Activated B cell treated with CpG ODN at 0.5 μM for 24 hours (primary cell): ENCODE data around the gene ZNG1E. TPM values are rescaled to one million over a fixed set of nuclear protein-coding genes. Genes with fewer than 3 reads are reported as not detected.
A peak's percentile ranks its signal among the peaks of the same experiment; 100 is the strongest.
"Not testable (repeated sequence)": the region's sequence is repeated elsewhere in the genome, so short reads cannot be mapped to it uniquely, and the experiment has no call there.

Experiments used
- ATAC-seq: fragments of 200-7000 bp; cut with Tn5 transposase; one replicate; pipeline ENCODE4 v1.10.0; 2021; ENCODE audit warnings: low read depth, mild to moderate bottlenecking, moderate library complexity
- CTCF ChIA-PET: fragments of 350-600 bp; sonication (Branson Sonifier 250); formaldehyde crosslinking; loops from one replicate; lab custom pipeline; 2021; ENCODE audit warnings: antibody characterized with exemption; lab: Charles Lee
- POLR2A ChIA-PET: fragments of 350-600 bp; sonication (Branson Sonifier 250); formaldehyde crosslinking; loops from one replicate; lab custom pipeline; 2021; ENCODE audit warnings: antibody characterized with exemption; lab: Charles Lee
- DNase-seq: peaks from one replicate; pipeline ENCODE4 v3.0.0; 2022
- H3K27ac Mint-ChIP-seq: one replicate; pipeline ENCODE4 v1.8.0; 2020; ENCODE audit warnings: mixed read lengths
- H3K27me3 Mint-ChIP-seq: one replicate; pipeline ENCODE4 v1.8.0; 2021; ENCODE audit warnings: mixed read lengths
- H3K36me3 Mint-ChIP-seq: one replicate; pipeline ENCODE4 v1.8.0; 2021; ENCODE audit warnings: low read depth, mixed read lengths
- H3K4me1 Mint-ChIP-seq: one replicate; pipeline ENCODE4 v1.8.0; 2021; ENCODE audit warnings: mixed read lengths
- H3K4me3 Mint-ChIP-seq: one replicate; pipeline ENCODE4 v1.8.0; 2020; ENCODE audit warnings: mild to moderate bottlenecking, mixed read lengths
- H3K9me3 Mint-ChIP-seq: one replicate; pipeline ENCODE4 v1.8.0; 2020; ENCODE audit warnings: mixed read lengths
- intact Hi-C: fragments of 100-400 bp; cut with micrococcal nuclease; formaldehyde crosslinking; loops from one replicate; pipeline ENCODE4 v1.15.1; 2024
- total RNA-seq: library from RNA; stranded (reverse); gene quantifications from 2 replicates; pipeline ENCODE4 v1.2.3, GENCODE V29; 2022

The ZNG1E gene
- 66.9 and 83.0 TPM in 2 replicates for total RNA-seq

DNA sequence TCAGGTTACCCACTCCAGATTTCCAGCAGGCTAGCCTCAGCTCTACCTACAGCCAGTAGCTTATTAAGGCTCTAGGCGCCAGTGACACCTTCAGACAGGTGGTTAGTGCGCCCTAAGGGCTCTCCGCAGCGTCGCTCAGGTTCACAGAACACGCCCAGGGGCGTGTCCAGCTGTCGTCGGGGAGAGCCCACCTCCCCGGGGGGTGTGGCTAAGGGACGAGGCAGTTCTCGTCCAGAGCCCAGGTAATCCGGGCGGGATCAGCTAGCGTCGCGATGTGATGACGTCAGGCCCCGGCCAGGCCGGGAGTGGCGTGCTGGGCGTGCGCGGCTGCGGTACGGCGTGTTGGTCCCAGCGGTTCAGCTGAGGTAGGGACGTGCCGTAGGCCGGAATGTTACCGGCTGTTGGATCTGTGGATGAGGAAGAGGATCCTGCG is at the start of gene ZNG1E:
Gene ZNG1E, plus strand, starts transcription at position 340 of the 433 bp plus-strand sequence. Its CDS starts 49 bp downstream, at position 389.
- intact Hi-C loops, H3K27me3 Mint-ChIP-seq, H3K4me1 Mint-ChIP-seq, ATAC-seq, CTCF ChIA-PET, H3K9me3 Mint-ChIP-seq, H3K36me3 Mint-ChIP-seq, POLR2A ChIA-PET: not testable (repeated sequence)
- peak; percentile 48 for DNase-seq
- H3K27ac Mint-ChIP-seq: peak within 1 kb of the TSS; percentile 81
- peak within 1 kb of the TSS; percentile 69 for H3K4me3 Mint-ChIP-seq

DNA sequence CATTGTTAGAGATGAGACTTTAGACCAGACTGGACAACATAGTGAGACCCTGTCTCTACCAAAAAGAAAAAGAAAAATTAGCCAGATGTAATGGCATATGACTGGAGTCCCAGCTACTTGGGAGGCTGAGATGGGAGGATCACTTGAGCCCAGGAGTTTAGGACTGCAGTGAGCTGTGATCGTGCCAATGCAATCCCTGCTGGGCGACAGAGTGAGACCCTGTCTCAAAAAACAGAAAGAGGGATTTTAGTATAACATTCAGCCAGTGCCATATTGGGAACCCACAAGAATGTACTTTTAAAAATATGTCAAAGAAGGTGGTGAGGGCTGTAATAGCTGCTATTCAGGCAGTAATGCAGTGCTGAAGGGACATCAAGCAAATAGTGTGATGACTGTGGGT is 2.1 kb upstream of the ZNG1E start:
- POLR2A ChIA-PET, H3K27ac Mint-ChIP-seq, H3K9me3 Mint-ChIP-seq, H3K4me3 Mint-ChIP-seq, intact Hi-C loops, H3K36me3 Mint-ChIP-seq, H3K4me1 Mint-ChIP-seq, CTCF ChIA-PET, ATAC-seq, DNase-seq, H3K27me3 Mint-ChIP-seq: not testable (repeated sequence)

DNA sequence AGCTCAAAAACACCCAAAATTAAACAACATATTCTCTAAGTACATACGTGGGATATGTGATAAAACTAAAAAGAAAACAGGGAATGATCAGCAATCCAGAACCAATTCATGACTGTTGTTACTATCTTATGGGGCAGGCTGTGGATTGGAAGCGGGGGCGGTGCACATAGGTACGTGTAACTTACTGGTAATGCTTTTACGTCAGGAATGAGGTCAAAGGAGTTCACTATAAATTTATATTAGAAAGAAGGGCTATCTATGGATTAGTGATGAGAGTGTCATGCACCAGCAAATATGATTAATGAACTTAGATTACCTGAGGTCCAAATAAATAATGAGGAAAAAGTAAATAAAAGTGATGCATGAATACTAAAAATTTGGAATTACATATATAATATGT is 710 bp upstream of the ZNG1E start:
- DNase-seq, H3K9me3 Mint-ChIP-seq, H3K4me1 Mint-ChIP-seq, H3K36me3 Mint-ChIP-seq, intact Hi-C loops, CTCF ChIA-PET, H3K27me3 Mint-ChIP-seq, POLR2A ChIA-PET, ATAC-seq: not testable (repeated sequence)
- Mint-ChIP-seq H3K4me3 (peak overlapping the region; percentile 29), H3K27ac (peak overlapping the region; percentile 59)

DNA sequence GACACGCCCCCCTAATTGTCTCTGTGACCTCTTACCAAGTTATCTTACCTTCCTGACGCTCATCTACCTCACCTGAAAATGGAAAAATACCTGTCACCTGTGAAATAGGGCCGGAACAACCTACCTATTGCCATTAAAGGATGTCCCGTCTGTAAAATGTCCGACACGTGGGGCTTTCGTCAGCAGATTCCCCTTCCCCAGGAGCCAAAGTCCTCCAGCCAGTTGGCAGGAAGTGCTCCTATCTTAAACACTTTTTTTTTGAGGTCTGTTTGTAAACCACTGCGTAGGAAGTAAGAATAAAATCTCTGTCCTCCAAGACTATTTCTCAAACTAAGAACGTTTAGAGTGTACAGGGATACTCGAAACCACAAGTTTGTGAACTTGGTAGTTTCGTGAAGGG is 661 bp downstream of the ZNG1E start:
- ATAC-seq, H3K27me3 Mint-ChIP-seq, H3K36me3 Mint-ChIP-seq, DNase-seq, intact Hi-C loops, POLR2A ChIA-PET, H3K4me1 Mint-ChIP-seq, CTCF ChIA-PET, H3K9me3 Mint-ChIP-seq: not testable (repeated sequence)
- Mint-ChIP-seq H3K4me3 (peak overlapping the region; percentile 63), H3K27ac (peak overlapping the region; percentile 81)

DNA sequence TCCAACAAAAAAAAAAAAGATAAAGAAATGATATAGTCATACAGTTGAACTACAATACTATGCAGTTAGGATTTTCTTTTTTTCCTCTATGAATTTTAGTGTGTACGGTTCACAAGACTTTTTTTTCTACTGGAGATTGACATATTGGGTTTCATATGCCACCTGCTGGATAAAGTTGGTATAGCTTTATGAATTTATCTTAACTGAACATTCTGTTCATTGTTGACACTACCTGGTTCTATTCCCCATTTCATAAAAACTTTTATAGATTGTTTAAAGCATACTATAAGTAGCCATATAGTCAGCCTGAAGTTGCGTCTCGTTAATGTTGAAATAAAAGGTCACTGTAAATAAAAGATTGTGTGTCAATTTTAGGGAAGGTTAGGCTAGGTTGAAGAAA is 2.8 kb downstream of the ZNG1E start:
- DNase-seq, H3K27ac Mint-ChIP-seq: not testable (repeated sequence)

DNA sequence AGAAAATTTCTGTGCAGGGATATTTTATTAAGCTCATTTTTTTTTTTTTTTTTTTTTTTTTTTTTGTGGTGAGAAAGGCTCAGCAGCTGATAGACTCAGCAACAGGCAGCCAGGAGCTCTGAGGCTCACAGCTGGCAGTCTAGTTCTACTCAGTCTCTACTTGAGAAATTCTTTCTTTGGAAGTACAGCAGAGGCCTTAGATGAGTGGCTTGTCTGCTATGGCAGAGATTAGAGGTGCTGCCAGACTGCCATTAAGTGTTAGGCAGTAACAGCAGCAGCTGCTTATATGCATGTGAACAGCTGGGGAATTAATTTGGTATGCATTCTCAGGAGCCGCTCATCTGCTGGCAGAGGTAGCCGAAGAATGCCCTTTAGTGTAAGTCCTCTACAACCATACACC is 27.8 kb downstream of the ZNG1E start:
- H3K9me3 Mint-ChIP-seq, DNase-seq, CTCF ChIA-PET, H3K36me3 Mint-ChIP-seq, POLR2A ChIA-PET, H3K4me3 Mint-ChIP-seq, intact Hi-C loops, H3K27me3 Mint-ChIP-seq, H3K27ac Mint-ChIP-seq, ATAC-seq, H3K4me1 Mint-ChIP-seq: not testable (repeated sequence)

More for the DNA sequence above, 2.8 kb downstream of the ZNG1E start:
- H3K9me3 Mint-ChIP-seq, POLR2A ChIA-PET, H3K4me3 Mint-ChIP-seq, intact Hi-C loops, ATAC-seq, H3K27me3 Mint-ChIP-seq, CTCF ChIA-PET, H3K4me1 Mint-ChIP-seq, H3K36me3 Mint-ChIP-seq: not testable (repeated sequence)

DNA sequence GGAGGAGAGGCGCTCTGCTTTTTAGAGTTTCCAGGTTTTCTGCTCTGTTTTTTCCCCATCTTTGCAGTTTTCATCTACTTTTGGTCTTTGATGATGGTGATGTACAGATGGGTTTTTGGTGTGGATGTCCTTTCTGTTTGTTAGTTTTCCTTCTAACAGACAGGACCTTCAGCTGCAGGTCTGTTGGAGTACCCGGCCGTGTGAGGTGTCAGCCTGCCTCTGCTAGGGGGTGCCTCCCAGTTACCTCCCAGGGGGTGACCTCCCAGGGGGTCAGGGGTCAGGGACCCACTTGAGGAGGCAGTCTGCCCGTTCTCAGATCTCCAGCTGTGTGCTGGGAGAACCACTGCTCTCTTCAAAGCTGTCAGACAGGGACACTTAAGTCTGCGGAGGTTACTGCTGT is 38.7 kb downstream of the ZNG1E start:
- H3K4me3 Mint-ChIP-seq, ATAC-seq, H3K27me3 Mint-ChIP-seq, H3K9me3 Mint-ChIP-seq, H3K27ac Mint-ChIP-seq, POLR2A ChIA-PET, intact Hi-C loops, CTCF ChIA-PET, DNase-seq, H3K4me1 Mint-ChIP-seq, H3K36me3 Mint-ChIP-seq: not testable (repeated sequence)

DNA sequence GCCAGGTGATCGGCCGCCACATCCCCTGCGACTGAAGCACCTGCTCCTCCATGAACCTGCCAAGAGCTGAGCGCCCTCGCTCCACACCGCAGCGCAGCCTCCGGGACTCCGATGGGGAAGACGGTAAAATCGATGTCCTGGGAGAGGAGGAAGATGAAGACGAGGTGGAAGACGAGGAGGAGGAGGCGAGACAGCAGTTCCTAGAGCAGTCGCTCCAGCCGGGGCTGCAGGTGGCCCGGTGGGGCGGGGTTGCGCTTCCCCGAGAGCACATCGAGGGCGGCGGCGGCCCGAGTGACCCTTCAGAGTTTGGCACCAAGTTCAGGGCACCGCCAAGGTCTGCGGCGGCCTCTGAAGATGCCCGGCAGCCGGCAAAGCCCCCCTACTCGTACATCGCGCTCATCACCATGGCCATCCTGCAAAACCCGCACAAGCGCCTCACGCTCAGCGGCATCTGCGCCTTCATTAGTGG is 61.4 kb downstream of the ZNG1E start, which contains the start of gene FOXD4L4:
Gene FOXD4L4, plus strand, starts transcription at position 51 of the 469 bp plus-strand sequence. Its CDS starts 0 bp downstream, at position 51.
- DNase-seq, POLR2A ChIA-PET, CTCF ChIA-PET: not testable (repeated sequence)

DNA sequence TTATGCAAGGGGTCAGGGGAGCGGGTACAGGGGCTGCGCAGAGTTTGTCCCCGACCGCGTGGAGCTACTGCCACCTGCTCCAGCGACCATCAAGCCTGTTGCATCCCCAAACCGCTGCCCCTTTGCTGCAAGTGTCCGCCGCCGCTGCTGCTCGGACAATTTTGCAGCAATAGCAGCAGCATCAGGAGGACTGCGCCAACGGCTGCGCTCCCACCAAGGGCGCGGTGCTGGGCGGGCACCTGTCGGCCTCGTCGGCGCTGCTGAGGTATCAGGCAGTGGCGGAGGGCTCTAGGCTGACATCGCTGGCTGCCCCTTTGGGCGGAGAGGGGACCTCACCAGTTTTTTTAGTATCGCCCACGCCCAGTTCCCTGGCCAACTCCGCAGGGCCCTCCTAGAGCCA is 62.4 kb downstream of the ZNG1E start:
- H3K27me3 Mint-ChIP-seq, H3K27ac Mint-ChIP-seq, H3K4me1 Mint-ChIP-seq, CTCF ChIA-PET, DNase-seq, H3K4me3 Mint-ChIP-seq, ATAC-seq, H3K36me3 Mint-ChIP-seq, POLR2A ChIA-PET, H3K9me3 Mint-ChIP-seq, intact Hi-C loops: not testable (repeated sequence)

More for the DNA sequence above, 61.4 kb downstream of the ZNG1E start, which contains the start of gene FOXD4L4:
- H3K27me3 Mint-ChIP-seq, intact Hi-C loops, H3K27ac Mint-ChIP-seq, ATAC-seq, H3K4me1 Mint-ChIP-seq, H3K4me3 Mint-ChIP-seq, H3K9me3 Mint-ChIP-seq, H3K36me3 Mint-ChIP-seq: not testable (repeated sequence)

Other genes starting within 250 kb of the ZNG1E start
- gene FOXD4L4, start 61.2 kb downstream of the ZNG1E start, total RNA-seq: 0.29 and 0.39 TPM in 2 replicates